ENCODE results near the gene ITGA6.

ITGA6 gene

GRCh38 chr2:172402198-172402597, 25.2 kb upstream of the ITGA6 start:
- CTCF ChIA-PET, result no interaction called here
- H3K27ac ChIP-seq (ENCODE audit: extremely low read depth, low read depth, low read length), result no peak overlapping the region
- POLR2A ChIA-PET, result no interaction called here
- H3K36me3 ChIP-seq (ENCODE audit: control insufficient read depth in 2 of 2, insufficient read depth in 1 of 2, low read length in 2 of 2), result no peaks in the 10 kb centered on the region
- TF ChIP-seq ZNF23 (tag by site-specific recombination; IDR thresholded peaks at IDR 0.05; ENCODE audit: borderline replicate concordance) (no peak), ZNF692 (tag by site-specific recombination; IDR thresholded peaks at IDR 0.05) (no peak), ZNF548 (tag by site-specific recombination; IDR thresholded peaks at IDR 0.05) (no peak), ZSCAN4 (tag by site-specific recombination; IDR thresholded peaks at IDR 0.05) (no peak), KLF1 (tag by site-specific recombination; IDR thresholded peaks at IDR 0.05) (no peak), YY1 (tag by site-specific recombination; IDR thresholded peaks at IDR 0.05) (no peak), SP7 (tag by site-specific recombination; IDR thresholded peaks at IDR 0.05) (no peak), ZNF2 (tag by site-specific recombination; IDR thresholded peaks at IDR 0.05) (no peak), ZNF521 (tag by site-specific recombination; IDR thresholded peaks at IDR 0.05) (no peak), ZBTB48 (tag by site-specific recombination; IDR thresholded peaks at IDR 0.05) (no peak)
- no peaks in the 10 kb centered on the region for H3K9me3 ChIP-seq (ENCODE audit: control insufficient read depth, insufficient read depth, low read depth, low read length)
- H3K4me3 ChIP-seq (ENCODE audit: low read depth, low read length), result no peak overlapping the region
- no peaks in the 10 kb centered on the region for H3K4me1 ChIP-seq (ENCODE audit: control insufficient read depth, insufficient read depth, low read length)

- Histone ChIP-seq H3K4me1 (ENCODE audit: control insufficient read depth, insufficient read depth, low read length) (no peaks in the 10 kb centered on the region), H3K36me3 (ENCODE audit: control insufficient read depth in 2 of 2, insufficient read depth in 1 of 2, low read length in 2 of 2) (no peaks in the 10 kb centered on the region), H3K4me3 (ENCODE audit: low read depth, low read length) (no peak overlapping the region), H3K9me3 (ENCODE audit: control insufficient read depth, insufficient read depth, low read depth, low read length) (no peaks in the 10 kb centered on the region), H3K27ac (ENCODE audit: extremely low read depth, low read depth, low read length) (no peak overlapping the region)
- CTCF ChIA-PET, result interaction anchor here (1.3 kb wide), 1 partner anchor 25 kb away, joined by 3 read pairs; no protein-coding TSS in a partner anchor
- POLR2A ChIA-PET, result no interaction called here
- TF ChIP-seq ZNF837 (tag by site-specific recombination; IDR thresholded peaks at IDR 0.05) (no peak), ZNF791 (tag by site-specific recombination; IDR thresholded peaks at IDR 0.05) (no peak), TRIM28 (IDR thresholded peaks at IDR 0.05; ENCODE audit: borderline replicate concordance, low read length) (no peak), MYNN (tag by site-specific recombination; IDR thresholded peaks at IDR 0.05; ENCODE audit: borderline replicate concordance) (no peak), ZSCAN4 (tag by site-specific recombination; IDR thresholded peaks at IDR 0.05) (no peak), FEZF1 (tag by site-specific recombination; IDR thresholded peaks at IDR 0.05) (no peak), ZNF777 (tag by site-specific recombination; IDR thresholded peaks at IDR 0.05; ENCODE audit: borderline replicate concordance) (no peak), ZNF292 (tag by site-specific recombination; IDR thresholded peaks at IDR 0.05; ENCODE audit: borderline replicate concordance, low read depth) (no peak), ZNF138 (tag by site-specific recombination; IDR thresholded peaks at IDR 0.05; ENCODE audit: borderline replicate concordance) (no peak), CTCF (tag by site-specific recombination; IDR thresholded peaks at IDR 0.05) (no peak), ZNF302 (tag by site-specific recombination; IDR thresholded peaks at IDR 0.05; ENCODE audit: low read depth) (no peak), OVOL3 (tag by site-specific recombination; IDR thresholded peaks at IDR 0.05) (no peak), ZNF266 (tag by site-specific recombination; IDR thresholded peaks at IDR 0.05; ENCODE audit: low read depth) (no peak), ZXDB (tag by site-specific recombination; IDR thresholded peaks at IDR 0.05) (no peak)
Measured at GRCh38 chr2:172403402-172403801, 24.0 kb upstream of the ITGA6 start.

Measured in HEK293 (cell line).